Measurements from ENCODE around the gene COX5A.

The COX5A gene

DNA sequence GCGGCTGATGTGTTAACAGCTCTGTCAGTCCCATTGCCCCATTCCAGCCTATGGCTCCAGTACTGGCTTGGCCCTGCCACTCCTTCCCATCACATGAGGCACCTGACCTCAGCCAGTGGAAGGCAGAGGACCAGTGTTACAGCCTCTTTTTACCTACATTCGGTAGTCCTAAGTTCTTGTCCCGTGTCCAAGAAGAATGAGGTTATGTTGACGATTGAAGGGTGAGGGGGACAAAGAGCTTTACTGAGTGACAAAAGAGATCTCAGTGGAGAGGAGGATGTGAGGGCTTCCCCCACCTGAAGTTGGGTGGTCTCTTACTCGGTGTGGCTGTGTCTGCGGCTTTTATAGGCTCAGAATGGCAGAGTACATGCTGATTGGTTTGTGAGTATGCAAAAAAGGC is 55.3 kb downstream of the COX5A start:
- no peaks in the 10 kb centered on the region for H3K4me1 ChIP-seq (ENCODE audit: control insufficient read depth, insufficient read depth, low read length, poor library complexity, severe bottlenecking)
- no peaks in the 10 kb centered on the region for H3K9me3 ChIP-seq (ENCODE audit: control insufficient read depth, low read length)
- no peak for DNase-seq
- no peak overlapping the region for H3K27ac ChIP-seq (ENCODE audit: insufficient read depth, low read length, poor library complexity, severe bottlenecking)
- no peak overlapping the region for H3K4me3 ChIP-seq (ENCODE audit: insufficient read depth, low read depth, low read length, poor library complexity, severe bottlenecking)
- no peaks in the 10 kb centered on the region for H3K27me3 ChIP-seq (replicated peaks; ENCODE audit: control insufficient read depth, insufficient read depth, low read length, poor library complexity, severe bottlenecking)
- H3K36me3 ChIP-seq (ENCODE audit: control insufficient read depth, insufficient read depth, low read length), result no peaks in the 10 kb centered on the region

DNA sequence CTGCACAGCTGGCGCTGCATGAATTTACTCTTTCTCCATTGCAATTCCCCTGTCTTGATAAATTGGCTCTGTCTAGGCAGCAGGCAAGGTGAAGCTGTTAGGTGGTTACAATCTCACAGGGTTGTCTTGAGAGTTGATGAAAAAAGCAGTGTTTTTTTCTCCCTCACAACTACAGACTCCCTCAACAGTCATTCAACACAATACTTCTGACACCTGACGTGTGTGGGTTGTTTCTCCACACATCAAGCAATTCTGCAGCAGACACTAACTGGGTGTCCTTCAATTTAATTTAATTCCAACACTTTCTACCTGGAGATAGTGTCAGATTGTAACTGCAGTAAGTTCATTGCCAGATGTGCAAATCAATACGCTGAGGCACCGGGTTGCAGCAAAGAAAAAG is 59.6 kb downstream of the COX5A start:
- Histone ChIP-seq H3K27me3 (replicated peaks; ENCODE audit: control insufficient read depth, insufficient read depth, low read length, poor library complexity, severe bottlenecking) (no peaks in the 10 kb centered on the region), H3K4me3 (ENCODE audit: insufficient read depth, low read depth, low read length, poor library complexity, severe bottlenecking) (no peak overlapping the region), H3K27ac (ENCODE audit: insufficient read depth, low read length, poor library complexity, severe bottlenecking) (no peak overlapping the region), H3K4me1 (ENCODE audit: control insufficient read depth, insufficient read depth, low read length, poor library complexity, severe bottlenecking) (no peaks in the 10 kb centered on the region), H3K9me3 (ENCODE audit: control insufficient read depth, low read length) (no peaks in the 10 kb centered on the region), H3K36me3 (ENCODE audit: control insufficient read depth, insufficient read depth, low read length) (no peaks in the 10 kb centered on the region)
- no peak for DNase-seq

DNA sequence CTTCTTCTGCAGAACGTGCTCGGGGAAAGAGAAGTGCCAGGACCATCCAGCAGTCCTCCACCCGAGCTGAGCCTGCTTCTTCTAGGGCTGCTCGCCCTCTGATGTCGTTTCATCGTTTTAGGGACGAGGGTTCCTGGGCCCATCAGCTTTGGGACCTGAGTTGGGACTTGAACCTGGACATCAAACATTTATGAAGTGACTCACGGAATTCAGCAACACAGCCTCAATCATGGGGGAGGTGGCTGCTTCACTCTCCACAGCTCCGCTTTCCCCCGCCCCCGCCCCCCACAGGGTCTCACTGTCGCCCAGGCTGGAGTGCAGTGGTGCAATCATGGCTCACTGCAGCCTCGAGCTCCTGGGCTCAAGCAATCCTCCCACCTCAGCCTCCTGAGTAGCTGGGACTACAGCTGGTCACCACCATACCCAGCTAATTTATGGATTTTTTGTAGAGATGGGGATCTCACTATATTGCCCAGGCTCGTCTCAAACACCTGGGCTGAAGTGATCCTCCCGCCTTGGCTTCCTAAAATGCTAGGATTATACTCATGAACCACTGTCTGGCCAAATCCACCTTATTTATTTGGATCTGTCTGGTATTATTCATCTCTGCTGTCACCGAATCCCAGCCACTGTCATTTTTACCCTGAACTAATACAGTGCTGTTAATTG is 64.0 kb downstream of the COX5A start:
- Histone ChIP-seq H3K4me3 (ENCODE audit: insufficient read depth, low read depth, low read length, poor library complexity, severe bottlenecking) (peak overlapping the region; percentile 67), H3K36me3 (ENCODE audit: control insufficient read depth, insufficient read depth, low read length) (no peaks in the 10 kb centered on the region), H3K27me3 (replicated peaks; ENCODE audit: control insufficient read depth, insufficient read depth, low read length, poor library complexity, severe bottlenecking) (no peaks in the 10 kb centered on the region), H3K4me1 (ENCODE audit: control insufficient read depth, insufficient read depth, low read length, poor library complexity, severe bottlenecking) (peaks cover 29% of the 10 kb centered on the region), H3K27ac (ENCODE audit: insufficient read depth, low read length, poor library complexity, severe bottlenecking) (peak overlapping the region; percentile 94), H3K9me3 (ENCODE audit: control insufficient read depth, low read length) (no peaks in the 10 kb centered on the region)
- DNase-seq, result no peak

GRCh38 chr15:74873036-74873755 is 64.7 kb downstream of the COX5A start, which contains the start of gene SCAMP2:
SCAMP2 (minus strand) TSS chr15:74873365; CDS start chr15:74873255, 110 bp downstream.
- Histone ChIP-seq H3K27ac (ENCODE audit: insufficient read depth, low read length, poor library complexity, severe bottlenecking) (peak within 1 kb of the TSS; percentile 94), H3K27me3 (replicated peaks; ENCODE audit: control insufficient read depth, insufficient read depth, low read length, poor library complexity, severe bottlenecking) (no peaks in the 10 kb centered on the region), H3K36me3 (ENCODE audit: control insufficient read depth, insufficient read depth, low read length) (no peaks in the 10 kb centered on the region), H3K4me1 (ENCODE audit: control insufficient read depth, insufficient read depth, low read length, poor library complexity, severe bottlenecking) (peaks cover 36% of the 10 kb centered on the region), H3K9me3 (ENCODE audit: control insufficient read depth, low read length) (no peaks in the 10 kb centered on the region), H3K4me3 (ENCODE audit: insufficient read depth, low read depth, low read length, poor library complexity, severe bottlenecking) (peak within 1 kb of the TSS; percentile 67)
- DNase-seq, result peak; percentile 80 to 87 (median 85)

- Histone ChIP-seq H3K27me3 (replicated peaks; ENCODE audit: control insufficient read depth, insufficient read depth, low read length, poor library complexity, severe bottlenecking) (no peaks in the 10 kb centered on the region), H3K9me3 (ENCODE audit: control insufficient read depth, low read length) (no peaks in the 10 kb centered on the region), H3K4me1 (ENCODE audit: control insufficient read depth, insufficient read depth, low read length, poor library complexity, severe bottlenecking) (peaks cover 41% of the 10 kb centered on the region), H3K36me3 (ENCODE audit: control insufficient read depth, insufficient read depth, low read length) (no peaks in the 10 kb centered on the region), H3K27ac (ENCODE audit: insufficient read depth, low read length, poor library complexity, severe bottlenecking) (peak overlapping the region; percentile 94), H3K4me3 (ENCODE audit: insufficient read depth, low read depth, low read length, poor library complexity, severe bottlenecking) (peak overlapping the region; percentile 67)
- no peak for DNase-seq
Measured at GRCh38 chr15:74872702-74873035, 65.2 kb downstream of the COX5A start.

GRCh38 chr15:74870436-74871215 is 67.2 kb downstream of the COX5A start:
- peak overlapping the region; percentile 22 for H3K4me3 ChIP-seq (ENCODE audit: insufficient read depth, low read depth, low read length, poor library complexity, severe bottlenecking)

More at GRCh38 chr15:74870436-74871215, 67.2 kb downstream of the COX5A start:
- Histone ChIP-seq H3K27me3 (replicated peaks; ENCODE audit: control insufficient read depth, insufficient read depth, low read length, poor library complexity, severe bottlenecking) (no peaks in the 10 kb centered on the region), H3K4me1 (ENCODE audit: control insufficient read depth, insufficient read depth, low read length, poor library complexity, severe bottlenecking) (peaks cover 54% of the 10 kb centered on the region), H3K27ac (ENCODE audit: insufficient read depth, low read length, poor library complexity, severe bottlenecking) (peak overlapping the region; percentile 39), H3K36me3 (ENCODE audit: control insufficient read depth, insufficient read depth, low read length) (no peaks in the 10 kb centered on the region), H3K9me3 (ENCODE audit: control insufficient read depth, low read length) (no peaks in the 10 kb centered on the region)
- DNase-seq, result no peak

All from effector memory CD4-positive, alpha-beta T cell (primary cell).